GM21381 (cell line): Measurements from ENCODE around the gene RPL28.

Source experiments
- ATAC-seq: cut with Tn5 transposase; IDR thresholded peaks from one replicate; pipeline ENCODE4 v1.9.1; 2021; ENCODE audit warnings: mild to moderate bottlenecking, moderate library complexity; ENCODE audit not compliant: unreplicated experiment

The RPL28 gene

DNA sequence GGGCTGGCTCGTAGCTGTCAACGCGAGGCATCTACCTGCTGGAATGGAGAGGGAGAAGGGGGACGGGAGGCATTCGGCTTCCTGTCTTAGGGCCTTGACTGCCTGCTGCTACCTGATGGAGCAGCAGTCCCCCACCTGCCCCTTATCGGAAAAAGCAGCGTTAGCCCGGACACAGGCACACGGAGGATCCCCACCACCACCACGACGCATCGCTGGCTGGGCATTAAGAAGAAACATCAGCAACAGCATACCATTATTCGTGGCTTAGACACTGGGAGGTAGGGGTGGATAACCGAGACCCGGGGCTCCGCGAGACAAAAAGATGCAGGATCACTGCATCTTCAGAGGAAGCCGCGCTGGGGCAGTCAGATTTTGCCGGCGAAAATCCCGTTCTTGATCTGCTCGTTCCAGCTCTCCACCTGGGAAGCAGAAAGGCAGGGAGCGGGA is 32.4 kb upstream of the RPL28 start:
- ATAC-seq: no peak

DNA sequence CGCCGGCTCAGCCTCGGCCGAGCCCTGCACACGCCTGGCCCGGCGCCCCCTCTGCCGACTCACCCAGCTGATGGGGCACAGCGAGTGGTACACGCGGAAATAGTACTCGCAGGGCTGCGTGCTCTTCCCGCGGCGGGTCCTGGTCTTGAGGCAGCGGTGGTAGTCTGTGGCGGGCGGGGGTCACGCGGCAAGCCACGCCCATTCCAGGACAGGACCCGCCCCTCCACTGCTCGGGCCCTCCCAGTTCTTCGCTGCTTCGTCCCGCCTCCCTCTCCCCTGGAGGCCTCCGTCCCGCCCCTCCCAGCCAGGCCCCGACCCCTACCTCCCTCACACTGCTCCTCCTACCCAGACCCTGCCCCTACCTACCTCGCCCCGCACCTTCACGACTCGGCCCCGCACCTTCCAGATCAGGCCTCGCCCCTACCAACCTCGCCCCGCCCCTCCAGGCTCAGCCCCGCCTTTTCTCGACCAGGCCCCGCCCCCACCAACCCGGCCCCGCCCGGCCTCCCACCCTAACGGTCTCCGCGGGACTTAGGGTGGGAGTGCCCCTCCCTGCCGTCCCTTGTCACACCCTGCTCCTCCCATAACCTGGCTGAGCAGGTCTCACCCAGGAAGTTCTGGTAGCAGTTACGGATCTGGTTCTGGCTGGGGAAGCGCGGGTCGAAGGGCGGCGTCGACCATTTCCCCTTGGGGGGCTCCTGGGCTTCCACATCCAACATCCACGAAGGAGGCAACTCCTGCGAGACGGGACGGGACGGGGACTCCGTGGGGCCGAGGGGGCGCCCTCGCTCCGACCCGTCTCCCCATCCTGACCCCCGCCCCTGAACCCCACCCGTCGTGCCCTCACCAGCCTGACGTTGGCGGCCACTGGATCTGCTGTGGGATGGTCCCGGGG is 31.7 kb upstream of the RPL28 start:
- ATAC-seq: no peak

DNA sequence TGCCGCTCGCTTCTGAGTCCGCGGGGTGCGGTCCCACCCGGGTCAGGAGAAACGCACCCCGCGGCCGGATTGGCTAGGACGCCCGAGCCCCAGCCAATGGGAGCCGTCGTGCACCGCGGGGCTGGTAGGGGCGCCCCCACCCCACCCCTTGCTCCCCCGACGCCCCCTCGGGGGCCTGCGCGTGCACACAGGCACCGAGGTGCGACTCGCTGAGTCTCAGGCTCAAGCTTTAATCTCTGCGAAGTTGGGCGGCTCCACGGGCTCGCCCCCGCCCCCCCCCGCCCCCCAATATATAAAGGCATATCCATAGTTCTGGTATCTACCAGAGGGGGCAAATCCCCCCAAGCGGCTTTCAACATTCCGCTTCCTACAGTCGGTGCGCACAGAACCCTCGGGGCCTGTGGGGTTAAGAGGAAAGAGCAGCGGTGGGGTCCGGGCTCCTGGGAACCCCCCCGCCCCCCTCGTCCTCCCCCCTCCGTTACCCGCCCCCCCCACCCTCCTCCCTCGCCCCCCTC is 31.0 kb upstream of the RPL28 start, which contains the start of gene COX6B2:
Gene COX6B2 (minus strand): TSS at position 22 of the 515 bp plus-strand sequence. CDS start 198 bp downstream, outside the sequence.
- no peak for ATAC-seq

DNA sequence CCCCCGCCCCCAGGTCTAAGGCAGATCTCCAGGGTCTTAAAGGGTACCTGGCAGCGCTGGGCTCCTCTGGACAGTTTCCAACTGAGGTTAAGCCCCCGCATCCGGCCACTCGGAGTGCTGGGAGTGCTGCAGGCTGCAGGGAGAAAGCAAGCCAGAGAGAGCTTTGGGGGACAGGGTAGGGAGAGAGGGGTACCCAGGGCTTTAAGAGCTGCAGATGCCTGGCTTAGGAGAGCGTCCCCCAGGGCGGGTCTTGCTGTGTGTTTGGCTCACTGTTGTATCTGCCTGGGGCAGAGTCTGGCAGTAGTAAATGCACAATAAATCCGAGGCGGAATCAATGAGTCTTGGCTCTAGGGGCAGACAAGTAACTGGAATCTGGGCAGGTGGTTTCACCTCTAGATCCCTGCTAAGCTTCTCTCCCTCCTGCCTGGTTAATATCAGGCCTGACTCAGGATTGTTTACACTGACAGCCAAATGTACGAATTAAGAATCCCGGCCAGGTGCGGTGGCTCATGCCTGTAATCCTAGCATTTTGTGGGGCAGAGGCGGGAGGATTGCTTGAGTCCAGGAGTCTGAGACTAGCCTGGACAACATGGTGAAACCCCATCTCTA is 30.4 kb upstream of the RPL28 start:
- no peak for ATAC-seq

DNA sequence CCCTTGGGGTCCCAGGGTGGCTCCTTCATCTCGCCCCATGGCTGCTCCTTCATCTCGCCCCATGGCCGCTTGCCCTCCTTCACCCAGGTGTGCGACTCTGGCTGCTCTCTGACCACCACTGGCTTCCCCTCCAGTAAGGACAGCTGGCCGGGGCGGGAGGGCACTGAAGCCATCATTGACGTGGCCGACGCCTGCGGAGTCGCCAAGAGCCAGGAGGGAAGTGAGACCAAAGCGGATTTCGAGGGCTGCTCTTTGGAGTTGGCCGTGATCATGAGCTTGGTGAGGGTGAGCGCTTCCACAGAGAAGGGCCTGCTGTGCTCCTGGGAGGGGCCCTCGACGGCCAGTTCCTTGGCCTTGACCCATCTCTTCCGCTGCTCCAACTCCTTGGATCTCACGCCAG is 27.2 kb upstream of the RPL28 start:
- ATAC-seq: no peak

DNA sequence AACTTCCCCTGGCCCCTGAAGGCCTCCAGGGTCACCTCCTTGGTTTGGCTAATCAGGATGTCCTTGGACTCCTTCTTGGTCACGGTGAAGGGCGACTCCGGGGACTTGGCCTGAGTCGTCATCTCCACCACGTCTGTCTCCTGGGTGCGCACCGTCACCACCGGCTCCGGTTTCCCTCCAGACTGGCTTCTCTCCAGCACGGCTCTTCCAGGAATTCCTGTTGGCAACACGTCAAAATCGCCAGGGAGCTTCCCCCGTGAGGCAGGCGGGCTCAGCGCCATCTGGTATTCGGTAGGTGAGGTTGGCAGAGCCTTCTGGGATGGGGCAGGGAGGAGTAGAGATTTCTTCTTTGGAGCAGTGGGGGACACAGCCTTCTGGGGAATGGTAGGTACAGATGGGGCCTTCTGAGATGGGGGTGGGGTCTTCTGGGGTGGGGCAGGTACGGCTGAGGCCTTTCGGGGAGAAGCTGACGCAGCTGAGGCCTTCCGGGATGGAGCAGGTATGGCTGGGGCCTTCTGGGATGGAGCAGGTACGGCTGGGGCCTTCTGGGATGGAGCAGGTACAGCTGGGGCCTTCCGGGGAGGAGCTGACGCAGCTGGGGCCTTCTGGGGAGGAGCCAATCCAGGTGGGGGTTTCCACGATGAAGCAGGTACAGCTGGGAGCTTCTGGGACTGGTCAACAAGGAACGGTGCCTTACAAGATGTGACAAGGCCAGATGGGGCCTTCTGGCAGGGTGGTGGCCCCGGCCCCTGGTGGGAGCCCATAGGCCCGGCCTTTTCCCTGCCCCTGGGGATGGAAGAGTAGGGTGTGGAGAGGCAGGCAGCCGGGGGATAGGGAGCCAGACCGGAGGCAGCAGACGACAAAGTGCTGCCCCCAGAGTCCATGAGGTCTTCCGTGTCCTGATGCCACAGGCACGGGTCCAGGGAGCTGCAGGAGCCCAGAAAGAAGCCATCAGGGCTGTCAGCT is 26.5 kb upstream of the RPL28 start:
- no peak for ATAC-seq

DNA sequence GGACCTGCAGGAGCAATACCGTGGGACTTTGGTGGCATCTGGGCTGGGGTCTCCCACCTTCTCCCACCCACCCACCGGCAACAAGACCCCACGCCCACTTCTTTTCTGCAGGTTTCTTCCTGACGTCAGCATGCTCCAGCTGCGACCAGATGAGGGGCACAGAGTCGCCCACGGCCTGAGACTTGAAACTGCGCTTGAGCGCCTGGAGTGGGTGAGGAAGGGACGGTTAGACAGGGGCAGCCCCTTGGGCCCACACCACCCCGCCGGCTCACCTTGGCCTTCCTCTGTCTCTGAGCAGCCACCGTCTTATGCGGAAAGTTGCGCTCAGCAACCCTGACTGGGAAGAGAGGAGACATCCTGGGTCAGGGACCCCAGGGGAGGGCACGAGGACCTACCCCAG is 24.8 kb upstream of the RPL28 start:
- no peak for ATAC-seq

DNA sequence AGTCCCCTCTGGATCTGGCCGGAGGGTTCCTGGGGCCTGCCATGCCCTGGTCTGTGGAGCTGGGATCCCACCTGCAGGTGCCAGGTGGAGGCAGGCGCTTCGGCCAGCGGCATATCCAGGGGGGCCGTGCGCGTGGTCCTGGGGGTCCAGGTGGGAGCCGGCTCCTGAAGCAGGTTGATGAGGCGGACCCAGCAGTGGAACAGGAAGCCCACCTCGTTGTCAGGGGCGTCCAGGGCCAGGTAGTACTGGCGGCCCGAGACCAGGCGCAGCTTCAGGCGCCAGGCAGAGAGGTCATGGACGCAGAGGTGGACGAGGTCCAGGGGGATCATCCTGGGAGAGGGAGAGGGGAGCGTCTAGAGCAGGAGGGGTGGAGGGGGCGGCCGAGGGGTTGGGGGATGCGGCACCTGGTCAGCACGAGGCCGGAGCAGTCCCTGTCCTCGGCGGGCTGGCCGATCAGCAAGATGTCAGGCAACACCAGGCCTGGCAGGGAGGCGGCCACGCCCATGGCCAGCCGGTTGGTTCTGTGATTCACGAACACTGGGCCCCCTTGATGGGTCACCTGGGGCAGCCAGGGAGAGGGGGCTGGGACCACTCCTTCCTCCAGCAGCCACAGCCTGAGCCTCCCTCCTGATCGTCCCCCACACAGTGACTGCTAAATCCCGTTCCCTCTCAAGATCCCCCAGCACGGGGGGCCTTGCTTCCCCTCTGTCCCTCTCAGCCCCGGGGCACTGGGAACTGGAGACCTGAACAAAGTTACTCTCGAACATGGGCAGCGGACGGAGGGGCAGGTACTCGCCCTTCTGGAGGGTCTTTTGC is 23.4 kb upstream of the RPL28 start:
- no peak for ATAC-seq

DNA sequence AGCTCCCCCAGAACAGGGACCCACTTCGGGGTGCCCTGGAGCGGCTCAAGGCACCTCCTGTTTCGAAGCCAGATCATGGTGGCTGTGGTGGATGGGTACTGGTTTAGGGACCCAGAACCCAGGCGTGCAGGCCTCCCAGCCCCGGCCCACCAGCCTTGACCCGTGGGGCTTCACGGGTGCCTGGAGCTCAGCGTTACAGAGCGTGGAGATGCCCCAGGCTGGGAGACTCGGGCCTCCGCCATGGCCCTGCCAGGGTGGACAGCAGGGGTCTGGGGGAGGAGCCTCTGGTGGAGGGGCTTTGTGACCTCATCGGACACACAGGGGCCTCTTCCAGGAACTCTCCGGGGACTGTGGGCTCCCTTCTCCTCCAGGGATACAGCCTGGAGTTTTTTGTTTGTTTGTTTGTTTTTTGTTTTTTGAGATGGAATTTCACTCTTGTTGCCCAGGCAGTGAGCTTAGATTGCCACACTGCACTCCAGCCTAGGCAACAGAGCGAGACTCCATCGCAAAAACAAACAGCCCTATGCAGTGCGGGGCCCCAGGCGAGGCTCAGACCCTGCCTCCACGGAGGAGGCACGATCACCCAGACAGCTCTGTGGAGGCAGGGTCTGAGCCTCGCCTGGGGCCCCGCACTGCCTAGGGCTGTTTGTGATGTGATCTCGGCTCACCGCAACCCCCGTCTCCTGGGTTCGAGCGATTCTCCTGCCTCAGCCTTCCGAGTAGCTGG is 22.6 kb upstream of the RPL28 start, which contains the start of gene GARIN5B:
Gene GARIN5B (minus strand): TSS at position 271 of the 727 bp plus-strand sequence. CDS start 194 bp downstream, at position 77.
- ATAC-seq: no peak

DNA sequence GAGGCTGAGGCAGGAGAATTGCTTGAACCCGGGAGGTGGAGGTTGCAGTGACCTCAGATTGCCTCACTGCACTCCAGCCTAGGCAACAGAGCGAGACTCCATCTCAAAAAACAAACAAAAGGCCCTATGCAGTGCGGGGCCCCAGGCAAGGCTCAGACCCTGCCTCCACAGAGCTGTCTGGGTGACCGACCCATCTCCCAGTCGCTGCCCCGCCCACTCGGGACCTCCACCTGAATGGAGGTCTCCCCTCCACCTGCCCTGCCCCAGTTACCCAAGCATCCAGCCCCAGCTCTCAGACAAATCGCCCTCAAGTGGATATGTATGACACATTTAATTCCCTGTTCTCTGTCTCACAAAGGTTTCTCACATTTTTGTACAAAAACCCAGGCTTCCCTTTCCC is 20.5 kb upstream of the RPL28 start:
- ATAC-seq: no peak

DNA sequence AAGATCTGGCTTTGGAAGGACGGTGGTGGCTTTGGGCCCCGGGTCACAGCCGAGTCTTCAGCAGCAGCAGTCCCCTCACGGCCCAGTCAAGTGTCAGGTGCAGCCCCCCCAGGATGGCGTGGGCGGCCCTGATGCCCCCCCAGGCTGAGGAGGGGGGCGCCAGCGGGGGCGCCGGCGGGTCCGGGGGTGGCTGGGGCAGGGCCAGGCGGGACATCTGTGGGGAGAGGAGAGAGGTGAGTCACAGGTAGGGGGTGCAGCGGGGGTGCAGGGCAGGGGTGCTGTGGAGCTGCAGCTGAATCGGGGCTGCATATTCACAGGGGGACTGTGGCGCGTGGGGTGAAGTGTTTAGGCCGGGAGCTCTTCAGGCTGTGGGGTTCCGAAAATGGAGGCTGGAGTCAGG is 19.8 kb upstream of the RPL28 start:
- ATAC-seq: no peak

DNA sequence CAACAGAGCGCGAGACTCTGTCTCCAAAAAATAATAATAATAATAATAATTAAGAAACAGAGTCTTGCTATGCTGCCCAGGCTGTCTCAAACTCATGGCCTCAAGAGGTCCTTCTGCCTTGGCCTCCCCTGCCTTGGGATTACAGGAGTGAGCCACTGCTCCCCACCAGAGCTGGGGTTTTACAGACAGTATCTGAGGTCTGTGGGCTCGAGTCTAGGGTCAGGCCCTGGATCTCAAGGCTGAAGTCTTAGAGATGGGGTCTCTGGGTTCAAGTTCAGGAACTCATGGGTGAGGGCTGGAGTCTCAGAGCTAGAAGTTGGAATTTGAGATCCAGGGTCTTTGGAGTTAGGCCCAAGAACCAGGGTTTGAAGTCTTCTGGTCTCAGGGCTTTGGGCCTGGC is 18.9 kb upstream of the RPL28 start:
- ATAC-seq: no peak

DNA sequence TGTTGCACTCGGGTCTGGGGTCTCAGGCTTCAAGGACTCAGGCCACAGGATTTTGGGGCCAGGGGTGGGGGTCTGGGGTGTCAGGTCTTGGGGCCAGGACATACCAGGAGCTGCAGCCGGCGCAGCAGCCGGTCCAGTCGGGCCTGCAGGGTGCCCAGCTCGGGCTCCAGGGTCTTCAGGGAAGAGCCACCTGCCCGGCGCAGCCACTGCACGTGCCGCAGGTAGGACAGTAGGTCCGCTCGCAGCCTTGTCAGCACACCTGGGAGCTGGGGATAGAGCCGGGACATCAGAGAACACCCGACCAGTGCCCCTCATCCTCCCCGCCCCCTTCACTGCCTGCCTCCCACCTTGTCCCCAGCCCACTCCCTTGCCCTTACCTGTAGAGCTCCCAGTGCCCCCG is 17.6 kb upstream of the RPL28 start:
- no peak for ATAC-seq

DNA sequence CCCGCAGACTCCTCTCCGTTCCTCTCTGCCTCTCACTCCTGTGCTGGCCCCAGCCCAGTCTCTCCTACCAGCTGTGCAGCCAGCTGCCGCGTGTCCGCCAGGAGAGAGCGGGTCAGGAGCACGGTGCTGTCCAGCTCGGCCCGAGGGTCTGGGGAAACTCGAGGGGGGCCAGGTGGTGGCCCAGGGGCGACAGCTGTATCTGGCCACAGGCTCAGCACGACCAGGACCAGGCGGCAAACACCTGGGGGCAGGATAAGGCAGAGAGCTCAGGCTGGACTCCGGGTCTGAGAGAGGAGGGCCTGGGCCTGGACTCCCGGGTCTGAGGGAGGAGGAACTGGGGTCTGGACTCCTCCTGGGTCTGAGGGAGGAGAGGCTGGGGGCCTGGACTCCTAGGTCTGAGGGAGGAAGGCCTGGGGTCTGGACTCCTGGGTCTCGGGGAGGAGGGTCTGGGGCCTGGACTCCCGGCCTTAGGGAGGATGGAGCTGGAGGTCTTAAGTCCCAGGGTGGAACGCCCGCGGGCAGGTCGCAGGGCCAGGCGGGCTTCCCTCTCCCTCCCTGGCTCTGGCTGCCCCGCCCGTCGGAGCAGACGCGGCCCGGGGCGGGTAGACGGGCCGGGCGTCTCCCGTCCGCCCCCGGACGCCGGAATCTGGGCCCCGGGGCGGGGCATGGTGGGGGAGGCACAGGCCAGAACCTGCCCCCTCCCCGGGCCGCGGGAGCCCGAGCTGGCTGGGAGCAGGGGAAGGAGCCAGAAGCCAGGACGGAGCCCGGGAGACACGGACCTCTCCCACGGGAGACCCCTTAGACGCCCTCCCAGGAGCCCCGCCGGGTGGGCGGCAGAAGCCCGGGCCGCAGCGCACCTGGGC is 16.8 kb upstream of the RPL28 start:
- no peak for ATAC-seq

DNA sequence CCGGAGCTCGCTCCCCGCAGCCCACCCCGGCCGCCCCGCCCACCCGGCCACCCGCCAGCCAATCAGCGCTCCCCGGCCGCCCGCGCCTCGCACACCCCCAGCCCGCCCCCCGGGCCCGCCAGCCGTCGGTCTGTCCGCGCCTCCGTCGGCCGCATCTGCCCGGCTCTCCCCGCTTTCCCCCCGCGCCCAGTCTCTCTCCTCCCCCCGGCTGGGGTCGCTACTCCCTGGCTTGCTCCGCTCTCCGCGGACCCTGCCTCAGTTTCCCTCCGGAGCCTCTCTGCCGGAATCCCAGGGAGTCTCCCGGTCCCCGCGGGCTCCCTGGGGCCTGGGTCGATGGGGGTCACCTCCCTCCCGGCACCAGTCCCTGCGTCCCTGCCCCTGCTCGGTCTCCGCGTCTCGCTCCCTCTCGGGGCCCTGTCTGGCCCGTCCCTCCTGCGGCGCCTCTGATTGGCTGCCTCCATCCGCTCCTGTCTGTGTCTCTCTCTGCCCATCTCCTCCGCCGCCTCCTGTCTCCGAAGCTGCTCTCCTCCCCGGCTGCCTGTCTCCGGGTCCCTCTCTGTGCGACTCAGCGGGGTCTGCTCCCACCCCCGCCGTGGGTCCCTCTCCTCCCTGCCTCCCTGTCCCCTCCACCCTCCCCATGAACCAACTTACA is 16.0 kb upstream of the RPL28 start:
- ATAC-seq: no peak

DNA sequence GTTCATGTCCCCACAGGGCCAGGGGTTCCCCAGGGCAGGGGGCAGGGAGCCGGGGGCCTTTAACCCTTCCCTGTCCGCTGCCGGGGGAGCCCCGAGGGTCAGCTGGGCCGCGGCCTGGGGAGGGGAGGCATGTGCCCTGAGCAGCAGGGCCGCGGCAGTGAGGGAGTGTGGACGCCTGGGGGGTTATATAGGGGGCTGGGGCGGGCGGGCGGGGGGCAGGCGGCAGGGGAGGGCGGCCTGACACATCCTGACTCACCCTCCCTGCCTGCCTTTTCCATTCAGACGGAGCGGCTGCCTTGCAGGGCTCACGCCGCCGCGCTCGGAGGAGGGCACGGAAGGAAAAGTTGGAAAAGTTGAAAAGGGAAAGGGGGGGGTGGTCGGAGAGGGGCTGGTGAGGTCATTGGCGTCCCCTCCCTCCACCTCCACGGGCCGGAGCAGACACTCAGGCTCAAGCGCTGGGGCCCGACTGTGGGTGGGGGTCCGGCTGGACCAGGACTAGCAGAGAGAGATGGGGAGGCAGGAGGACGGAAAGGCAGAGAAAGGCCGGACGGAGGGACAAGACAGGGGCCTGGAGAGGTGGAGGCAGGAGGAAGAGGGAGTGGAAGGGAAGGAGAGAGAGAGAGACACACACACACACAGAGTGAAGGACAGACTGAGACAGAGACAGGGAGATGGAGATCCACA is 15.3 kb upstream of the RPL28 start, which contains the start of gene IL11:
Gene IL11 (minus strand): TSS at position 159 of the 684 bp plus-strand sequence. CDS start 153 bp downstream, at position 6.
- no peak for ATAC-seq
